ENCODE data around the gene NYNRIN.
"Not testable (repeated sequence)": the region's sequence is repeated elsewhere in the genome, so short reads cannot be mapped to it uniquely, and the experiment has no call there.

- not testable (repeated sequence) for TF ChIP-seq CTCF (conservative IDR thresholded peaks at IDR 0.05; ENCODE audit: low read depth, low read length); SMC3 (IDR thresholded peaks at IDR 0.05; ENCODE audit: low read depth, low read length); RCOR1 (IDR thresholded peaks at IDR 0.05; ENCODE audit: insufficient replicate concordance, low read length); POLR2A (IDR thresholded peaks at IDR 0.05; ENCODE audit: low read depth, low read length)
Observed at GRCh38 chr14:24354482-24354825, 44.3 kb upstream of the NYNRIN start.

Measured in IMR-90 (cell line).